K562 (cell line): Measurements from ENCODE around the gene ZDHHC19. TPM values are rescaled to one million over a fixed set of nuclear protein-coding genes. Genes with fewer than 3 reads are reported as not detected.
A peak's percentile ranks its signal among the peaks of the same experiment; 100 is the strongest.

Experiments used
- CHD4 ChIP-seq: fragments of 200-600 bp; sonication (generic); IDR thresholded peaks from 3 replicates; pipeline ENCODE4 v1.6.1; 2012; ENCODE audit warnings: low read depth, mild to moderate bottlenecking, mixed read lengths, low read length, inconsistent platforms; ENCODE audit not compliant: insufficient read depth, insufficient replicate concordance, poor library complexity, severe bottlenecking
- CREB5 ChIP-seq: fragments of 250-450 bp; sonication (Bioruptor Pico); IDR thresholded peaks from 2 replicates; pipeline ENCODE4 v1.5.0; 2020; ENCODE audit warnings: mild to moderate bottlenecking
- DMBX1 ChIP-seq: fragments of 250-450 bp; sonication (Bioruptor Pico); IDR thresholded peaks from 2 replicates; pipeline ENCODE4 v1.8.0; 2022; ENCODE audit warnings: inconsistent platforms, mild to moderate bottlenecking, moderate library complexity, borderline replicate concordance
- DPF2 ChIP-seq: fragments of 450-650 bp; IDR thresholded peaks from 2 replicates; pipeline ENCODE4 v1.6.1; 2016
- E2F3 ChIP-seq: fragments of 250-450 bp; sonication (Bioruptor Pico); IDR thresholded peaks from 2 replicates; pipeline ENCODE4 v1.4.0; 2020; ENCODE audit warnings: mild to moderate bottlenecking
- ELK3 ChIP-seq: fragments of 450-650 bp; formaldehyde crosslinking; IDR thresholded peaks from 2 replicates; pipeline ENCODE4 v1.4.0; 2020; ENCODE audit warnings: mild to moderate bottlenecking
- EWSR1 ChIP-seq: fragments of 450-650 bp; IDR thresholded peaks from 2 replicates; pipeline ENCODE4 v1.6.1; 2018; ENCODE audit warnings: borderline replicate concordance, mild to moderate bottlenecking, low read depth, moderate library complexity; ENCODE audit not compliant: partially characterized antibody
- FOXJ3 ChIP-seq: sonication (generic); formaldehyde crosslinking; IDR thresholded peaks from 2 replicates; pipeline ENCODE4 v1.4.0; 2020; ENCODE audit warnings: mild to moderate bottlenecking, missing genetic modification reagents
- HBP1 ChIP-seq: fragments of 450-650 bp; formaldehyde crosslinking; IDR thresholded peaks from 2 replicates; pipeline ENCODE4 v1.4.0; 2022; ENCODE audit warnings: missing genetic modification characterization
- HDAC8 ChIP-seq: fragments of 450-650 bp; IDR thresholded peaks from 2 replicates; pipeline ENCODE4 v1.6.1; 2016; ENCODE audit warnings: mild to moderate bottlenecking, missing genetic modification characterization, moderate library complexity, missing compliant biosample characterization
- HMGN3 ChIP-seq: IDR thresholded peaks from 2 replicates; pipeline ENCODE4 v1.6.1; 2011; ENCODE audit warnings: borderline replicate concordance, low read depth, mild to moderate bottlenecking, mixed read lengths, low read length; ENCODE audit not compliant: insufficient read length; ENCODE audit errors: extremely low read depth
- KAT8 ChIP-seq: fragments of 450-650 bp; IDR thresholded peaks from 2 replicates; pipeline ENCODE4 v1.6.1; 2016; ENCODE audit warnings: low read depth, mild to moderate bottlenecking
- MCM2 ChIP-seq: fragments of 450-650 bp; IDR thresholded peaks from 2 replicates; pipeline ENCODE4 v1.6.1; 2017; ENCODE audit warnings: low read depth, mild to moderate bottlenecking
- MITF ChIP-seq: IDR thresholded peaks from 2 replicates; pipeline ENCODE4 v1.6.1; 2014; ENCODE audit warnings: antibody characterized with exemption
- NFIX ChIP-seq: fragments of 250-450 bp; sonication (Bioruptor Pico); IDR thresholded peaks from 2 replicates; pipeline ENCODE4 v1.4.0; 2020; ENCODE audit warnings: low read depth, mild to moderate bottlenecking, moderate library complexity
- PHB2 ChIP-seq: fragments of 450-650 bp; IDR thresholded peaks from 2 replicates; pipeline ENCODE4 v1.6.1; 2017; ENCODE audit warnings: low read depth
- PHF20 ChIP-seq: fragments of 450-650 bp; IDR thresholded peaks from 2 replicates; pipeline ENCODE4 v1.6.1; 2018; ENCODE audit not compliant: partially characterized antibody
- RFX5 ChIP-seq: IDR thresholded peaks from 2 replicates; pipeline ENCODE4 v1.6.1; 2011; ENCODE audit warnings: low read depth, mild to moderate bottlenecking, improper control_type of control experiment, low read length
- RFX7 ChIP-seq: fragments of 250-450 bp; sonication (Bioruptor Pico); IDR thresholded peaks from 2 replicates; pipeline ENCODE4 v1.5.1; 2021; ENCODE audit warnings: mild to moderate bottlenecking
- SIRT6 ChIP-seq: IDR thresholded peaks from one replicate; pipeline ENCODE4 v1.6.1; 2012; ENCODE audit warnings: low read depth, mild to moderate bottlenecking, control low read depth, inconsistent platforms, low read length, moderate library complexity
- SREBF1 ChIP-seq: fragments of 150-350 bp; IDR thresholded peaks from 2 replicates; pipeline ENCODE4 v1.6.1; 2014; ENCODE audit warnings: antibody characterized with exemption, low read depth, low read length, borderline replicate concordance
- ZBTB8A ChIP-seq: fragments of 450-650 bp; IDR thresholded peaks from 2 replicates; pipeline ENCODE4 v1.6.1; 2018; ENCODE audit warnings: mild to moderate bottlenecking, moderate library complexity; ENCODE audit not compliant: partially characterized antibody
- ZKSCAN3 ChIP-seq: fragments of 250-450 bp; sonication (Bioruptor Pico); IDR thresholded peaks from 2 replicates; pipeline ENCODE4 v1.4.0; 2020
- ZNF445 ChIP-seq: fragments of 250-450 bp; sonication (Bioruptor Pico); IDR thresholded peaks from 2 replicates; pipeline ENCODE4 v1.4.0; 2020; ENCODE audit warnings: low read depth, mild to moderate bottlenecking, moderate library complexity
- ZNF589 ChIP-seq: fragments of 200-800 bp; sonication (Bioruptor generic); IDR thresholded peaks from 2 replicates; pipeline ENCODE4 v1.6.1; 2016; ENCODE audit warnings: low read depth, missing genetic modification characterization, missing compliant biosample characterization
- ZNF707 ChIP-seq: fragments of 250-450 bp; sonication (Bioruptor Pico); conservative IDR thresholded peaks from 2 replicates; pipeline ENCODE4 v1.8.0; 2022; ENCODE audit warnings: inconsistent platforms, mild to moderate bottlenecking, moderate library complexity
- polyA plus RNA-seq, 8 experiments: library from polyadenylated mRNA; depleted of rRNA in 4 of 8; stranded (reverse) in 5 of 8; unstranded in 3 of 8; fragments of >200 nt; fragmentation: Nextera tagmentation in 2 of 8; fragmentation: Illumina TruSeq in 1 of 8; extraction: Ambion mirVana in 2 of 8; extraction: Trizol in 1 of 8; gene quantifications; 2 replicates each; pipeline versions ENCODE4 v1.2.1 to v1.2.3, GENCODE V29; 2011 to 2014; ENCODE audit warnings: inconsistent platforms in 1 of 8, missing spikeins in 1 of 8
- total RNA-seq, 7 experiments: library from RNA; depleted of rRNA in 6 of 7; stranded (reverse); fragments of >200 nt in 6 of 7; fragmentation: Illumina TruSeq in 2 of 7; extraction: Trizol in 2 of 7; gene quantifications; 2 replicates each; pipeline versions ENCODE4 v1.2.1 to v1.2.3, GENCODE V29; 2011 to 2021; ENCODE audit warnings: low replicate concordance in 1 of 7

The ZDHHC19 gene
- total and polyA plus RNA-seq, 9 of the 15 experiments (the other 6 are each of a cell fraction or from before 2014, with no cell fraction given) = 0.40 to 5.5 (median 1.1) TPM

- TF ChIP-seq SREBF1 (no peak), MITF (no peak), HDAC8 (tag) (no peak), ZNF589 (CRISPR knock-in tag) (no peak), CREB5 (no peak), HMGN3 (no peak), CHD4 (no peak), EWSR1 (no peak), ZNF445 (CRISPR knock-in tag) (no peak), ELK3 (CRISPR knock-in tag) (no peak), RFX7 (CRISPR knock-in tag) (no peak), DPF2 (peak; percentile 44; the same call in 1 of the 2 replicates), SIRT6 (no peak), NFIX (CRISPR knock-in tag) (no peak), HBP1 (0 out of 2 replicates have a peak, but pooled peaks have one; percentile 57), MCM2 (no peak), PHB2 (peak; percentile 55; the same call in 1 of the 2 replicates), ZNF707 (CRISPR knock-in tag) (no peak), FOXJ3 (CRISPR knock-in tag) (no peak), E2F3 (CRISPR knock-in tag) (no peak), ZKSCAN3 (CRISPR knock-in tag) (no peak), DMBX1 (CRISPR knock-in tag) (0 out of 2 replicates have a peak, but pooled peaks have one; percentile 24), KAT8 (no peak), RFX5 (no peak), ZBTB8A (no peak), PHF20 (peak; percentile 62)
These were observed 18.6 kb downstream of the ZDHHC19 start (continued) for GRCh38 chr3:196192524-196193051.
